Measurements from ENCODE around the gene PCDHGB5.

GRCh38 chr5:141427783-141428426 lies 30.2 kb downstream of the PCDHGB5 start:
- TF ChIP-seq CTCF (IDR thresholded peaks at IDR 0.05; ENCODE audit: low read depth, low read length): no peak
- no peak for TF ChIP-seq POLR2A (IDR thresholded peaks at IDR 0.05; ENCODE audit: extremely low read depth, insufficient read length)
- TF ChIP-seq MYC (IDR thresholded peaks at IDR 0.05; ENCODE audit: low read depth, low read length): no peak
- no peak for TF ChIP-seq MAX (IDR thresholded peaks at IDR 0.05; ENCODE audit: low read depth, low read length)

Data from NB4 (cell line).